Endothelial cell (in vitro differentiated cells): Measurements from ENCODE around the gene MAGI2. TPM values are rescaled to one million over a fixed set of nuclear protein-coding genes. Genes with fewer than 3 reads are reported as not detected.
"Not testable (repeated sequence)": the region's sequence is repeated elsewhere in the genome, so short reads cannot be mapped to it uniquely, and the experiment has no call there.

Experiments
- DNase-seq: peaks from one replicate; pipeline ENCODE4 v3.0.0; 2021; ENCODE audit warnings: low spot score
- H3K27ac Mint-ChIP-seq: one replicate; pipeline ENCODE4 v1.8.0; 2021; ENCODE audit warnings: mixed read lengths, inconsistent platforms; ENCODE audit not compliant: unreplicated experiment
- H3K27me3 Mint-ChIP-seq: one replicate; pipeline ENCODE4 v1.8.0; 2021; ENCODE audit warnings: mild to moderate bottlenecking, moderate library complexity, mixed read lengths, inconsistent platforms; ENCODE audit not compliant: unreplicated experiment
- H3K36me3 Mint-ChIP-seq: one replicate; pipeline ENCODE4 v1.8.0; 2021; ENCODE audit warnings: mild to moderate bottlenecking, low read depth, mixed read lengths, inconsistent platforms; ENCODE audit not compliant: unreplicated experiment
- H3K4me1 Mint-ChIP-seq: one replicate; pipeline ENCODE4 v1.8.0; 2021; ENCODE audit warnings: mild to moderate bottlenecking, mixed read lengths, inconsistent platforms; ENCODE audit not compliant: unreplicated experiment
- H3K4me3 Mint-ChIP-seq: one replicate; pipeline ENCODE4 v1.8.0; 2021; ENCODE audit warnings: mild to moderate bottlenecking, mixed read lengths, inconsistent platforms; ENCODE audit not compliant: unreplicated experiment
- H3K9me3 Mint-ChIP-seq: one replicate; pipeline ENCODE4 v1.8.0; 2021; ENCODE audit warnings: mixed read lengths, inconsistent platforms; ENCODE audit not compliant: unreplicated experiment
- CTCF ChIP-seq: fragments of 200-600 bp; sonication (generic); IDR thresholded peaks from one replicate; pipeline ENCODE4 v1.5.0; 2021; ENCODE audit warnings: antibody characterized with exemption; ENCODE audit not compliant: unreplicated experiment
- total RNA-seq: library from RNA; stranded (reverse); fragmentation: NEBNext Ultra II Directional; extraction: Animal tissue kit (Norgen Biotek cat#: 25700); gene quantifications from one replicate; pipeline ENCODE4 v1.2.1, GENCODE V29; 2021; ENCODE audit not compliant: unreplicated experiment

MAGI2 gene
- total RNA-seq, 1 donor from 2014 or later: 6.3 TPM

- DNase-seq: no peak
- Mint-ChIP-seq H3K27me3 (peaks cover 2% of the 10 kb centered on the region), H3K27ac (no peak overlapping the region), H3K9me3 (no peaks in the 10 kb centered on the region), H3K4me1 (no peaks in the 10 kb centered on the region), H3K4me3 (no peak overlapping the region), H3K36me3 (peaks cover 4% of the 10 kb centered on the region)
- TF ChIP-seq CTCF: no peak
These were observed 1447.3 kb downstream of the MAGI2 start for GRCh38 chr7:78006063-78006755.

GRCh38 chr7:78002715-78003114 is 1450.8 kb downstream of the MAGI2 start:
- no peak for TF ChIP-seq CTCF
- Mint-ChIP-seq H3K9me3 (no peaks in the 10 kb centered on the region), H3K36me3 (peaks cover 4% of the 10 kb centered on the region), H3K27ac (no peak overlapping the region), H3K27me3 (peaks cover 4% of the 10 kb centered on the region), H3K4me3 (no peak overlapping the region), H3K4me1 (no peaks in the 10 kb centered on the region)
- DNase-seq: no peak

- Mint-ChIP-seq H3K36me3 (peaks cover 4% of the 10 kb centered on the region), H3K4me1 (no peaks in the 10 kb centered on the region), H3K27me3 (peaks cover 4% of the 10 kb centered on the region), H3K9me3 (no peaks in the 10 kb centered on the region), H3K4me3 (no peak overlapping the region), H3K27ac (no peak overlapping the region)
- DNase-seq: no peak
- TF ChIP-seq CTCF: no peak
These were observed 1451.4 kb downstream of the MAGI2 start for GRCh38 chr7:78002021-78002420.

GRCh38 chr7:77999168-77999567 is 1454.3 kb downstream of the MAGI2 start:
- not testable (repeated sequence) for H3K9me3 Mint-ChIP-seq, H3K4me1 Mint-ChIP-seq, H3K27me3 Mint-ChIP-seq, H3K36me3 Mint-ChIP-seq, DNase-seq, H3K27ac Mint-ChIP-seq, H3K4me3 Mint-ChIP-seq

- H3K4me3 Mint-ChIP-seq: no peak overlapping the region
- peaks cover under 1% of the 10 kb centered on the region for H3K27me3 Mint-ChIP-seq
- H3K36me3 Mint-ChIP-seq: no peaks in the 10 kb centered on the region
- DNase-seq: no peak
- H3K27ac Mint-ChIP-seq: no peak overlapping the region
- H3K4me1 Mint-ChIP-seq: no peaks in the 10 kb centered on the region
- peak; percentile 25 for TF ChIP-seq CTCF
- no peaks in the 10 kb centered on the region for H3K9me3 Mint-ChIP-seq
These were observed 1457.8 kb downstream of the MAGI2 start for GRCh38 chr7:77995717-77996116.
